Activated T-helper 9 cell treated with anti-CD3 and anti-CD28 coated beads, Interleukin-2, amount 50 U/mL, for 16 hours (primary cell): ENCODE data around the gene FARP1.
"Not testable (repeated sequence)": the region's sequence is repeated elsewhere in the genome, so short reads cannot be mapped to it uniquely, and the experiment has no call there.

ENCODE experiments used
- DNase-seq: peaks from one replicate; pipeline ENCODE4 v3.0.0-alpha.2; 2020; ENCODE audit warnings: low read depth

FARP1 gene

GRCh38 chr13:98363326-98363725 lies 220.4 kb downstream of the FARP1 start:
- DNase-seq: no peak

DNA sequence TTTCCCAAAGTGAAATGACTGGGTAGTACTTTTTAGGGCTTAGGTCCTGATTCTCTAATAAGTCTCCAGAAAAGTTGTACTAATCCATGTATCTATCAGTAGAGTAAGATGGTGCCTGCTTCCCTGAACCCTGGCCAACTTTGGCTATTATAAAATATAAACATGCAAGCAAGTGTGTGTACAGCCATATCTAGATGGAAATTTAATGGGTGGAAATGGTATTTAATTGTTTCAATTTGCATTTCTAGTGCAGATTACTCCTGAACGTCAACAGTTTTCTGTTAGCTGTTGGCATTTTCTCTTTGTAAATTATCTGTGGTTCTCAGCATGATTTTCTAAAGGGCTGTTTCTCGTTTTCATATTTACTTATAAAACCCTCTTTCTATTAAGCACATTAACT lies 221.3 kb downstream of the FARP1 start:
- DNase-seq: no peak

DNA sequence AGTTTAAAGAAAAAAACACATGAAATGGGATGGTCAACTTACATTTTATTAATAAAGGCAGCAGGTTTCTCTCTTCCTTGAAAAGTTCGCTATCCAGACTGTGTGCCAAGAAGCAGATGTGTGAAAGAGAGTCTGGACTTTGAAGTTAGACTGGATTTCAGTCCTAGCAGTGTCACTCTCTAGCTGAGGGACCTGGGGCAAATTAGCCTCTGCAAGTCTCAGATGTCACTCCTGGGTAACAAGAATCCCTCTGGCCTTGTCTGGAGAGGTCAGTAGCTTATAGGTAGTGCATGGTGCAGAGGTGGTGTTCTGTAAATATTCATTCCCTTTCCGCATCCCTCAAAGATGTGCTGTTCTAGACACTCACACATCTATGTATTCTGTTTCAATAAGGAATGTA lies 221.8 kb downstream of the FARP1 start:
- no peak for DNase-seq

DNA sequence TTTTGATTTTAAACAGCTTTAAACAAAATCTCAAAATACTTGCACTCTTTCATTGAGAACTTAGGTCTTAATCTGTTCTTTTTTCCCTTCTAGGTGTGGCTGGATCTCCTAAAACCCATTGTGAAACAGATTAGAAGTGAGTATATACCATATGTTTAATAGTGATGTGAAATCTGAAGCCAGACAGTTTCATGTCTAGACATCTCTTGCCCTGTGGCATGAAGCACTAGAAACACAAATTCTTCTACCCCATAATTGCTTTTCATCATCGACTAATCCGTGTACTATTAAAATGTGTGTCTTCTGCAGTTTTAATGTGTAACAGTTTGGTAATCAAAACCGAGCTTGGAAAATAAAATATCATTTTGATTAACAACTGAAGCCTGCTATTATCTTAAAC lies 222.4 kb downstream of the FARP1 start:
- no peak for DNase-seq

- DNase-seq: no peak
These were observed 223.1 kb downstream of the FARP1 start for GRCh38 chr13:98366010-98366409.

DNA sequence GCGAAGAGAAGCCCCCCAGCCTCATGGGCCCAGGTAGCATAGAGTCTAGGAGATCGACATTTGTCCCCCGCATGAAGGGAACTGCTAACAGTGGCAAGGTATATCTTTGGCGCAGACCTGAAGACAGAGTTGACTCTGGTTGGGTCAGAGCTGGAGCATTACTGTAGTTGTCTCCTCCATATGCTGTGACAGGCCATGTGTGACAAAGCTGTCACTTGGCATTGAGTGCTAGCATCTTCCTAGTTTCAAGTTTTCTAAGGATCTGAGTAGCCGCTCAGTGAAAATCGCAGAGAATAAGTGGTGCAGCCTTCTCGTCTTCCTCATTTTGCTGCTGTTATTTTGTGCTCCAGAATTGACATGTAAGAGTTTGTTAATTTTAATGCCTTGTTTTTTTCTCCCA lies 223.5 kb downstream of the FARP1 start:
- DNase-seq: no peak

DNA sequence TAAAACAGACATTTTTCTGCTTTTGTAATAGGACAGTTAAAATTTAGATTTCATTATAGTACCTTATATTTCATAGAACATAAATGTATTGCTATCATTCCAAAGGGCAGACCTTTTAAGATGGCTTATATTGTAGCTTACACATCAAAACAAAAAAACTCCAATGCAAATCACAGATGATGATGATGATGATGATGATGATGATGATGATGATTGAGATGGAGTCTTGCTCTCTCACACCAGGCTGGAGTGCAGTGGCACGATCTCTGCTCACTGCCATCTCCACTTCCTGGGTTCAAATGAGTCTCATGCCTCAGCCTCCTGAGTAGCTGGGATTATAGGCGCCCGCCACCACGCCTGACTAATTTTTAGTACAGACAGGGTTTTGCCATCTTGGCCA lies 224.1 kb downstream of the FARP1 start:
- DNase-seq: no peak

- no peak for DNase-seq
These were observed 225.1 kb downstream of the FARP1 start for GRCh38 chr13:98368019-98368418.

DNA sequence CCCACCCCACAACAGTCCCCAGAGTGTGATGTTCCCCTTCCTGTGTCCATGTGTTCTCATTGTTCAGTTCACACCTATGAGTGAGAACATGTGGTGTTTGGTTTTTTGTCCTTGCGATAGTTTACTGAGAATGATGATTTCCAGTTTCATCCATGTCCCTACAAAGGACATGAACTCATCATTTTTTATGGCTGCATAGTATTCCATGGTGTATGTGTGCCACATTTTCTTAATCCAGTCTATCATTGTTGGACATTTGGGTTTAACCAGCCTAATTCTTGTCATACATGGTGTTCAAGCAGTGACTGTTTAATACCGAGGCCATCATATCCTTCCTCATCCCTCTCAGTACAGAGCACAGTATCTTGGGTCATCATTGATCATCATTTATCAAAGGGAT lies 226.6 kb downstream of the FARP1 start:
- DNase-seq: not testable (repeated sequence)

DNA sequence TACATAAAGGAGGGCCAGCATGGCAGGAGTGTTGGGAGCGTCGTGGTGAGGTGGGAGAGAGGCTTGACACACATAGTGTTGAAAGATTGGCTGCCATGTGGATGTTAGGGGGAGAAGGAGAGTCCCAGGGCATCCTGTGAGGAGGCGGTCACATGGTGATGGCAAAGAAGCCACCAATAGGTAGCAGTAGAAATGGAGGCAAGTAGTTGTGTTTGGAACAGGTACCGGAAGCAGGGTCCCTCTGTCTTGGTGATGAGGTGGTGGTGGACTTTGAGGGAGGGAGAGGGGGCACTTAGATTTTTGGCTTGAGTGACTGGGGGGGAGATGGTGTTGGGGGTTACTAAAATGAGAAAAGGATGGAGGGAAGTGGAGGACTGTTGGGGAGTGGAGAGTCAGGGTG lies 227.4 kb downstream of the FARP1 start:
- no peak for DNase-seq

DNA sequence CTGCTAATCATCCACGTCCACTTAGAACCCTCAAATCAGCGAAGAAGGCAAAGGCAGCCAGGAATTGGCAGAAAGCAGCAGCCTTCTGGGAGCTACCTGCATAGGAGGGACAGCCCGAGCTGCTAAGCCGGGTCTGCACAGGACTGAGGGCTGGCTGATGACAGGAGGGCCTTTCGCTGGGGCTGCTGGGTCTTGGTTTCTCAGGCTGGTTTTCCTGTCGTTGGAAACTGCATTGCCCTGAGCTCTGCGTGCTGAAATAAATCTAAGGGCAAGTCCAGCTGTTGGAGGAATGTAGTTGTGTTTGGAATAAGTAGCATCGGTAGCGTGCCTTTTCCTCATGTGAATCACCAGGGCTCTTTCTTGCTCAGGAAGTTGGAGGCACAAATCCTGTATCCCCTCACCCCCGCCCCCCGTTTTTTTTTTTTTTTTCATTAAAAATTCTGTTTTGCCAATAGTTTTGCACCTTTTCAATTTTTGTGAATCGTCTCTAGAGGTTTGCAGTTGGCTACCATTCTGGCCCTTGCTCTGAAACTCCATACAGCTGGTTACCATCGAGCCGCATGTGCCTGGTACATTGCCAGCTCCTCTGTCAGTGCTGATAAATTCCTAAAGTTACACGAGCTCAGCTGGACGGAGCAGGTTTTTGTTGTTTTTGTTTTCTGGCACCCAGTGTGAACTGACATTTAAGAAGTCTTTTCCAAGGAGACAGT lies 228.1 kb downstream of the FARP1 start:
- DNase-seq: no peak

GRCh38 chr13:98371516-98372023 lies 228.7 kb downstream of the FARP1 start:
- no peak for DNase-seq

DNA sequence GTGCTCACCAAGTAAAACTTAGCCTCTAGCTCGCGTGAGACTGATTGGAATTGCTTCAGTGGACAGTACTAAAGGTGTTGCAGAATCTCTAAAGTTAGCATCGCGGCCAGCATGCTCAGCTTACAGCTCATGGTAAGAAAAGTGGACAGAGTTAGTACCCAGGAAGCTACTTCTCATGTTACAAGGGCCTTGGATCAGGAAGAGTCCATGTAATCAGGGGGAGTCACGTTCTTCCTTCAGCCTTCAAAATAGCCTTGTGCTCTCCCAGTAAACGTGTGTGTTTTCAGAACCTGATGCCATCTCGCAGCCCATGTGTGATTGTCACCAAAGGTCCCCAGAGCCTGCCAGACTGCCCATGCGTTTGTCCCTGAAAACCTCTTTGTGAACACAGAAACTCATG lies 230.0 kb downstream of the FARP1 start:
- no peak for DNase-seq

GRCh38 chr13:98374750-98375149 lies 231.9 kb downstream of the FARP1 start:
- no peak for DNase-seq

GRCh38 chr13:98377635-98378378 lies 234.9 kb downstream of the FARP1 start:
- no peak for DNase-seq

DNA sequence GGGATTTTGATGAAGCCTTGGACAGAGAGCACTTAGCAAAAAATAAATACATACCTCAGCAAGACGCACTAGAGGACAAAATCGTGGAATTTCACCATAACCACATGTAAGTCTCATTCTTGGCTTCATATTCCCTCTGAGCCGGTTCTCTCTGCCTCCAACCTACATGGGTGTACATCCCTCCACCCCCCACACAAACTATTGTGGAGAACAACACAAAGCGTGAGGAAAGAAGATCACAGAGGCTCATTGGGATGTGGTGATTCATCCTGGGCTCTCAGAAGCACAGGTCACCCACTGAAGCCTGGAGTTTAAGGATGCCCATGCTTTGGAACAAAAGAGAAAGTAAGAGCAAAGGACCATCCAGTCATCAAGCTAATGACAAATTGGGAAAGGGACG lies 241.8 kb downstream of the FARP1 start:
- no peak for DNase-seq

GRCh38 chr13:98385606-98386005 lies 242.7 kb downstream of the FARP1 start:
- DNase-seq: no peak

GRCh38 chr13:98386637-98387036 lies 243.7 kb downstream of the FARP1 start:
- no peak for DNase-seq

DNA sequence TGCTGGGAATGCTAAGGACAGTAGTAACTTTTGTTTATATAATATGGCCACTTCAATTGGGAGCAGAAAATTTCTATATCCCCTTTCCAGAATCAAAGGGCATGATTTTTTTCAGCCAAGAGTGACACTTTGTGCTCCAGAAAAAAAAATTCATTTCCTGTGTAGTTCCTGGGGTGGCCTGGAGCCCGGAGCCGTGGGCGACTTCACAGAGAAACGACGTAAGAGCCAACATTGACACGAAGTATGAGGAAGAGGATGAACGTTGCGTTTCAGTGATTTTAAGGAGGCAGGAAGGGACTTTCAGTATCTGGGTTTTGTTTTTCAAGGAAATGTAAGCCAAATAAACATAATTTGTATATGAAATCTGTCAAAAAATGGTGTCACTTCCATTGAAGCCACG lies 246.4 kb downstream of the FARP1 start:
- no peak for DNase-seq

DNA sequence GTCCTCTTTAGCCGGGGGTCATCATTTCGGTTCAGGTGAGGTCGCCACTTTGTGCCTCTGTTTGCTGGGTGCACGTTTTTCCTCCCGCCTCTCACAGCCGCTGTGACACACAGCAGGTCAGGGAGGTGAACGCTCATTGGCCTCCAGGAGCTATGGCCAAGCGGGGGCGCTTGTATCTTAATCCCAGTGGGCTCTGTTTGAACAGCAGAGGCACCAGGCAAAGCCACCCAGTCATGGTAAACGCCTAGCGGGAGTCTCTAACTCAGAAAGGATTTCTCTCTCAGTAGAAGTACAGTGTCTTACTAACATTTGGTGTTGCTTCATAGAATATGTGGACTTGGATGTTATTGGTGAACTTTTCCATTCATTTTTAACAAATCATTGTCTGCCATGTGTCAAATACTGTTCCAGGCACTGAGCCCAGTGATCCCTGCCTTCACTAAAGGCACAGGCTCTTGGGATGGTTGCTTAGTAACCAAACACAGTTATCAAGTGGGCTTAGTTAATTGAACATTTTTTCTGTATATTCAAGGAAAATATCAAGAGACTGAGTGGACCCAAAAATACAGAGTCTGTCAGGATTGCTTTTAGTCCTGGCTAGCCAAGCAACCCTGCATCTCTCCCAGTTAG lies 247.3 kb downstream of the FARP1 start:
- no peak for DNase-seq

- DNase-seq: no peak
These were observed 251.0 kb downstream of the FARP1 start for GRCh38 chr13:98393873-98394272.

GRCh38 chr13:98394820-98395510 lies 252.1 kb downstream of the FARP1 start:
- DNase-seq: no peak
